H1 (cell line): Measurements from ENCODE around the gene SNCAIP. TPM values are rescaled to one million over a fixed set of nuclear protein-coding genes. Genes with fewer than 3 reads are reported as not detected.

Experiments used
- CTCF ChIA-PET: fragments of 300-600 bp; sonication (Branson Sonifier 250); formaldehyde crosslinking; loops from one replicate; lab custom pipeline; 2021; ENCODE audit not compliant: partially characterized antibody; lab: Charles Lee
- POLR2A ChIA-PET: fragments of 300-600 bp; sonication (Branson Sonifier 250); formaldehyde crosslinking; loops from one replicate; lab custom pipeline; 2021; ENCODE audit warnings: inconsistent platforms; ENCODE audit not compliant: partially characterized antibody; lab: Charles Lee
- DNase-seq, 2 experiments: peaks; one replicate each; pipeline versions ENCODE4 v3.0.0 to v3.0.0-alpha.2; 2010 to 2022; ENCODE audit warnings: low spot score in 2 of 2, low read depth in 1 of 2, mixed read lengths in 1 of 2
- FAIRE-seq: peaks from 2 replicates; lab custom pipeline; 2011; peaks lifted over from hg19 to GRCh38; lab: Jason Lieb, UNC
- H2AFZ ChIP-seq: 2 replicates; pipeline ENCODE4 v1.8.1; 2012; ENCODE audit warnings: low read length, inconsistent platforms
- H2AK5ac ChIP-seq: 2 replicates; pipeline ENCODE4 v1.6.1; 2013; ENCODE audit warnings: low read depth, low read length
- H2BK120ac ChIP-seq: replicated peaks from 2 replicates; pipeline ENCODE3; 2013; ENCODE audit warnings: low read depth, low read length, inconsistent platforms
- H2BK12ac ChIP-seq: 2 replicates; pipeline ENCODE4 v1.6.1; 2013; ENCODE audit warnings: low read depth, low read length
- H2BK15ac ChIP-seq: 2 replicates; pipeline ENCODE4 v1.6.1; 2013; ENCODE audit warnings: low read length
- H2BK20ac ChIP-seq: 2 replicates; pipeline ENCODE4 v1.6.1; 2013; ENCODE audit warnings: low read length
- H2BK5ac ChIP-seq: 2 replicates; pipeline ENCODE4 v1.6.1; 2013; ENCODE audit warnings: low read depth, low read length
- H3K14ac ChIP-seq: 2 replicates; pipeline ENCODE4 v1.6.1; 2013; ENCODE audit warnings: inconsistent platforms; ENCODE audit not compliant: insufficient read length
- H3K18ac ChIP-seq: 2 replicates; pipeline ENCODE4 v1.6.1; 2013; ENCODE audit warnings: low read length; ENCODE audit errors: extremely low read depth
- H3K23ac ChIP-seq: 2 replicates; pipeline ENCODE4 v1.6.1; 2013; ENCODE audit warnings: inconsistent platforms; ENCODE audit not compliant: insufficient read length
- H3K23me2 ChIP-seq: 2 replicates; pipeline ENCODE4 v1.6.1; 2013; ENCODE audit warnings: low read depth, low read length
- H3K27ac ChIP-seq: 2 replicates; pipeline ENCODE4 v1.6.1; 2011; ENCODE audit warnings: low read depth, low read length, inconsistent platforms
- H3K27me3 ChIP-seq, 4 experiments: replicated peaks in 1 of 4; 1 replicate in 1 of 4; 2 replicates in 3 of 4; pipeline versions ENCODE4 v1.6.1 to v1.8.1; 2011 to 2013; ENCODE audit warnings: low read length in 3 of 4, mild to moderate bottlenecking in 3 of 4, inconsistent platforms in 2 of 4, mixed read lengths in 2 of 4, moderate library complexity in 1 of 4; ENCODE audit not compliant: control insufficient read depth in 3 of 4, insufficient read depth in 3 of 4; ENCODE audit errors: extremely low read depth in 1 of 4
- H3K36me3 ChIP-seq, 4 experiments: 2 replicates each; pipeline versions ENCODE4 v1.6.1 to v1.8.1; 2011 to 2013; ENCODE audit warnings: mild to moderate bottlenecking in 4 of 4, low read length in 3 of 4, moderate library complexity in 2 of 4, control low read depth in 1 of 4, inconsistent platforms in 1 of 4; ENCODE audit not compliant: insufficient read depth in 4 of 4, control insufficient read depth in 2 of 4
- H3K4ac ChIP-seq: replicated peaks from 2 replicates; pipeline ENCODE3; 2013; ENCODE audit warnings: low read length, low read depth, mixed read lengths, inconsistent platforms; ENCODE audit not compliant: insufficient read length
- H3K4me1 ChIP-seq, 4 experiments: replicated peaks in 1 of 4; 1 replicate in 1 of 4; 2 replicates in 3 of 4; pipeline versions ENCODE4 v1.6.1 to v1.8.1; 2011 to 2013; ENCODE audit warnings: low read length in 3 of 4, inconsistent platforms in 2 of 4, mixed read lengths in 1 of 4; ENCODE audit not compliant: insufficient read depth in 4 of 4, control insufficient read depth in 3 of 4
- H3K4me2 ChIP-seq, 2 experiments: 2 replicates each; pipeline versions ENCODE4 v1.6.1 to v1.8.1; 2011 to 2013; ENCODE audit warnings: low read depth in 2 of 2, low read length in 2 of 2, control low read depth in 1 of 2, inconsistent platforms in 1 of 2, mild to moderate bottlenecking in 1 of 2; ENCODE audit not compliant: insufficient read depth in 1 of 2
- H3K4me3 ChIP-seq, 4 experiments: fragments of 200-600, 300-600 bp in 1 of 4; sonication (generic), shearing (Covaris generic), sonication (Bioruptor Twin) in 1 of 4; 2 replicates each; pipeline versions ENCODE4 v1.5.1 to v1.8.1; 2011 to 2016; ENCODE audit warnings: low read length in 4 of 4, low read depth in 3 of 4, control low read depth in 2 of 4, inconsistent platforms in 2 of 4, mild to moderate bottlenecking in 2 of 4, mixed read lengths in 1 of 4, moderate library complexity in 1 of 4; ENCODE audit not compliant: insufficient read depth in 2 of 4; ENCODE audit errors: extremely low read depth in 1 of 4
- H3K56ac ChIP-seq: replicated peaks from 2 replicates; pipeline ENCODE3; 2013; ENCODE audit warnings: low read depth, mild to moderate bottlenecking, mixed read lengths, low read length, inconsistent platforms; ENCODE audit not compliant: insufficient read length
- H3K79me1 ChIP-seq: 2 replicates; pipeline ENCODE4 v1.6.1; 2013; ENCODE audit warnings: low read depth, low read length, control low read depth
- H3K79me2 ChIP-seq, 2 experiments: 2 replicates each; pipeline versions ENCODE4 v1.6.1 to v1.8.1; 2012 to 2013; ENCODE audit warnings: low read length in 2 of 2, mild to moderate bottlenecking in 2 of 2, inconsistent platforms in 1 of 2; ENCODE audit not compliant: insufficient read depth in 2 of 2, control insufficient read depth in 1 of 2
- H3K9ac ChIP-seq, 4 experiments: replicated peaks in 1 of 4; 1 replicate in 1 of 4; 2 replicates in 3 of 4; pipeline versions ENCODE4 v1.6.1 to v1.8.1; 2011 to 2013; ENCODE audit warnings: low read depth in 3 of 4, low read length in 3 of 4, control low read depth in 2 of 4, mild to moderate bottlenecking in 2 of 4, moderate library complexity in 2 of 4, inconsistent platforms in 1 of 4; ENCODE audit errors: extremely low read depth in 1 of 4
- H3K9me3 ChIP-seq, 2 experiments: 2 replicates each; pipeline versions ENCODE4 v1.6.1 to v1.8.1; 2012 to 2013; ENCODE audit warnings: mild to moderate bottlenecking in 2 of 2, moderate library complexity in 2 of 2, control low read depth in 1 of 2, inconsistent platforms in 1 of 2, low read depth in 1 of 2, low read length in 1 of 2, mixed read lengths in 1 of 2; ENCODE audit not compliant: insufficient read depth in 2 of 2
- H4K20me1 ChIP-seq, 2 experiments: replicated peaks in 1 of 2; 2 replicates each; pipeline versions ENCODE3 to v1.8.1; 2011 to 2013; ENCODE audit warnings: inconsistent platforms in 2 of 2, low read length in 2 of 2, mild to moderate bottlenecking in 1 of 2; ENCODE audit not compliant: insufficient read depth in 2 of 2, control insufficient read depth in 1 of 2
- H4K5ac ChIP-seq: 2 replicates; pipeline ENCODE4 v1.6.1; 2013; ENCODE audit warnings: low read length, low read depth, mixed read lengths, inconsistent platforms; ENCODE audit not compliant: insufficient read length
- H4K8ac ChIP-seq: 2 replicates; pipeline ENCODE4 v1.8.0; 2013; ENCODE audit warnings: mild to moderate bottlenecking, moderate library complexity, low read length, inconsistent platforms; ENCODE audit not compliant: insufficient read depth; ENCODE audit errors: extremely low read depth
- H4K91ac ChIP-seq: replicated peaks from 2 replicates; pipeline ENCODE3; 2013; ENCODE audit warnings: low read length, mixed read lengths, inconsistent platforms; ENCODE audit not compliant: insufficient read length
- EZH2 ChIP-seq: fragments of 200-600 bp; sonication (generic); IDR thresholded peaks from 2 replicates; pipeline ENCODE4 v1.7.1; 2012; ENCODE audit warnings: low read depth, mild to moderate bottlenecking, moderate library complexity, low read length, inconsistent platforms; ENCODE audit not compliant: severe bottlenecking
- GTF2F1 ChIP-seq: IDR thresholded peaks from 2 replicates; pipeline ENCODE4 v1.6.1; 2012; ENCODE audit warnings: low read depth, low read length, improper control_type of control experiment, borderline replicate concordance
- HDAC2 ChIP-seq, 2 experiments: fragments of 300-600 bp in 1 of 2; sonication (generic) in 1 of 2; IDR thresholded peaks; 2 replicates each; pipeline ENCODE4 v1.6.1; 2011 to 2012; ENCODE audit warnings: low read depth in 2 of 2, low read length in 2 of 2, mild to moderate bottlenecking in 2 of 2, moderate library complexity in 2 of 2, borderline replicate concordance in 1 of 2, inconsistent platforms in 1 of 2
- KDM1A ChIP-seq: fragments of 200-600, 300-600 bp; sonication (generic); IDR thresholded peaks from 2 replicates; pipeline ENCODE4 v1.7.1; 2016; ENCODE audit warnings: mild to moderate bottlenecking, low read length, borderline replicate concordance
- POU5F1 ChIP-seq: IDR thresholded peaks from 2 replicates; pipeline ENCODE4 v1.6.1; 2011; ENCODE audit warnings: low read depth, mild to moderate bottlenecking, low read length, moderate library complexity
- RBBP5 ChIP-seq: IDR thresholded peaks from 2 replicates; pipeline ENCODE4 v1.7.1; 2012; ENCODE audit warnings: low read depth, mild to moderate bottlenecking, inconsistent platforms, low read length, moderate library complexity, borderline replicate concordance
- RXRA ChIP-seq: IDR thresholded peaks from 2 replicates; pipeline ENCODE4 v1.6.1; 2011; ENCODE audit warnings: low read depth, mild to moderate bottlenecking, low read length, moderate library complexity; ENCODE audit not compliant: insufficient read depth
- SIRT6 ChIP-seq: IDR thresholded peaks from one replicate; pipeline ENCODE4 v1.7.1; 2012; ENCODE audit warnings: low read length, inconsistent platforms
- SP1 ChIP-seq: IDR thresholded peaks from 2 replicates; pipeline ENCODE4 v1.6.1; 2011; ENCODE audit warnings: low read depth, low read length
- polyA plus RNA-seq, 7 experiments: library from polyadenylated mRNA; depleted of rRNA in 3 of 7; stranded (reverse) in 5 of 7; unstranded in 2 of 7; fragments of >200 nt in 5 of 7; fragments of 200-250 nt in 2 of 7; gene quantifications; 1 replicate in 5 of 7; 2 replicates in 1 of 7; 4 replicates in 1 of 7; pipeline versions ENCODE4 v1.2.1 to v1.2.3, GENCODE V29; 2011 to 2013; ENCODE audit warnings: missing spikeins in 2 of 7, mixed read lengths in 2 of 7
- total RNA-seq: library from RNA; stranded (reverse); fragmentation: NEBNext Ultra II Directional; extraction: Animal tissue kit (Norgen Biotek cat#: 25700); gene quantifications from 2 replicates; pipeline ENCODE4 v1.2.1, GENCODE V29; 2021

SNCAIP gene
- total and polyA plus RNA-seq, 2 of the 8 experiments (the other 6 are each of a cell fraction or from before 2014, with no cell fraction given), result 3.9 to 9.0 TPM

DNA sequence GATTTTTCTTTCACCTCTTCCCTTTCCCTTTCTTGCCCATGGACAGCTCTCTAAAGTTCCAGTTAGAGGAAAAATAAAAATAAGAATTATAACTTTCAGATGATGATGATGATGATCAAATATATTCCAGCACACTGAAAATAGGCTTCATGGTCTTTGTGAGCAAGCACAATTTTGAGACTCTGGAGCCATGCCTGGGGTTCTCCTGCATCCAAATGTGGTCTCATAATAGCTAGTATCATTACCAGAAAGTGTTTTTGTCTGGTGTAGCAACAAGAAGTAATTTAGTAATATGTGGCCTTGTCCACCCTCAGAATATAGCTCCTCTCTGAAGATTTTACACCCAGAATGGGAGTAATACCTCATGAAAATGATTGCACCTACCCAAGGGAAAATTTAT, 150.4 kb downstream of the SNCAIP start:
- H2AK5ac ChIP-seq, result no peak overlapping the region
- H3K14ac ChIP-seq, result no peak overlapping the region
- no peak overlapping the region for H3K9ac ChIP-seq
- H3K4me2 ChIP-seq, result no peak overlapping the region
- ChIA-PET POLR2A (interaction anchor here (1.8 kb wide), 2 partner anchors 9 to 10 kb away, joined by 4 to 5 read pairs; no protein-coding TSS in a partner anchor), CTCF (interaction anchor here (0.9 to 2.2 kb wide), 8 partner anchors 10 to 267 kb away, joined by 3 to 6 read pairs (median 3); no protein-coding TSS in a partner anchor)
- no peaks in the 10 kb centered on the region for H3K23me2 ChIP-seq
- no peaks in the 10 kb centered on the region for H3K9me3 ChIP-seq
- FAIRE-seq, result no peak
- no peaks in the 10 kb centered on the region for H4K20me1 ChIP-seq
- no peak overlapping the region for H3K27ac ChIP-seq
- no peak overlapping the region for H2BK12ac ChIP-seq
- no peak overlapping the region for H2BK15ac ChIP-seq
- no peak overlapping the region for H3K18ac ChIP-seq
- no peak overlapping the region for H2AFZ ChIP-seq
- H3K4me3 ChIP-seq, result no peak overlapping the region
- H2BK5ac ChIP-seq, result no peak overlapping the region
- H4K8ac ChIP-seq, result no peak overlapping the region
- no peak overlapping the region for H2BK120ac ChIP-seq
- DNase-seq, result no peak
- no peak overlapping the region for H2BK20ac ChIP-seq
- H3K27me3 ChIP-seq, result no peaks in the 10 kb centered on the region
- no peak overlapping the region for H4K91ac ChIP-seq
- no peak overlapping the region for H4K5ac ChIP-seq
- peaks cover 0 to 7% (median 0%) of the 10 kb centered on the region in 4 experiments; a peak in 1 of 7 replicates for H3K4me1 ChIP-seq
- no peaks in the 10 kb centered on the region for H3K36me3 ChIP-seq
- no peaks in the 10 kb centered on the region for H3K79me1 ChIP-seq
- no peak overlapping the region for H3K56ac ChIP-seq
- no peaks in the 10 kb centered on the region for H3K79me2 ChIP-seq
- TF ChIP-seq KDM1A, result no peak
- TF ChIP-seq POU5F1, result no peak
- TF ChIP-seq GTF2F1, result no peak
- no peak for TF ChIP-seq HDAC2 (IDR thresholded peaks at IDR 0.05; ENCODE audit: borderline replicate concordance in 1 of 2, low read depth in 2 of 2, low read length in 2 of 2)
- TF ChIP-seq RXRA, result no peak
- no peak for TF ChIP-seq SP1
- TF ChIP-seq SIRT6, result no peak
- TF ChIP-seq EZH2, result no peak
- no peak for TF ChIP-seq RBBP5
- H3K4ac ChIP-seq, result no peak overlapping the region
- H3K23ac ChIP-seq, result no peak overlapping the region
